Fibroblast of mammary gland (primary cell): Measurements from ENCODE around the gene SLC6A17.

Experiments used
- DNase-seq: peaks from one replicate; pipeline ENCODE4 v3.0.0-alpha.2; 2010; ENCODE audit warnings: low read depth
- H3K4me3 ChIP-seq: 2 replicates; pipeline ENCODE4 v1.5.1; 2011; ENCODE audit warnings: low read depth, mild to moderate bottlenecking, low read length, moderate library complexity; ENCODE audit not compliant: control insufficient read depth
- TF ChIP-seq, protein P1 (sequence below): conservative IDR thresholded peaks from 2 replicates; pipeline ENCODE4 v1.5.1; 2011; ENCODE audit warnings: low read depth, low read length, inconsistent platforms; ENCODE audit not compliant: control insufficient read depth, insufficient read depth

SLC6A17 gene

DNA sequence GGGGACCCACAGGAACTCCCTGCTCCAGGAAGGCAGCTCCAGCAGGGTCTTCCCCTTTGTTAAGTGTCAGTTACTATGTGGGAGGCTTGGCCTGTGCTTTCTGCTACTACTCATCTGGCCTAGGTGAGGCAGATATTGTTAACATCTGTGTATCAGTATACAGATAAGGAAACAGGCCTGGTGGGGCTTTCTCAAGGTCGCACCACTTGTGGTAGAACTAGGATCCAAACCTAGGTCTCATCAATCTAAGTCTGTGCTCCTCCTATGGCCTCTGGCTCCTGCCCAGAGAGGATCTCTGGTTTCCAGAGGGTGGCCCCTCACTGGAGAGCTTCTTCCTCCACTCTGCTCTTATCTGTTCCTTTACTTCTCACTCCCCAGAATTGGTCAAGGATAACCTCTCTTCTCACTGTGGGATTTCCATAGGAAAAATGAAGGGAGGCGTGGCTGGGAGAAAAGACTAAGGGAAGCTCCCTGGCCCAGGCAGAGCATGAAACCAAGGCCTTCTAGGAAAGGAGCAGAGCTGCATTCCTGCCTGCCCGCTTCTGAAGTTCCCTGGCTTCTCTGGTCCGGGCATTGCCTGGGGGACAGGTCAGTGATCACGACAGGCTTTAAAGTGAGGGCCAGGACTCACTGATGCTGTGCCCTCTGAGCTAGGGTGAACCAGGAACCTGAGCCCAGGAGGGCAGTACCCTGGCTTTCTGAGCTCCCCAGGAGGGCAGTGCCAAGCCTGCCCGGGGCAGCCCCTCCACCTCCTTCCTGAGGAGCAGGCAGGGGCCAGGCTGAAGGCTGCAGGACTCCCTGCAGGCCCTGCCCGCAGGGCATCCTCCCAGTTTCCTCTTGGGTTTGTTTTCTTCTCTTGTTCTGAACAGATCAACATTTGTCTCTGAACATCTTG, 65.6 kb downstream of the SLC6A17 start:
- H3K4me3 ChIP-seq, result no peak overlapping the region
- DNase-seq, result no peak
- TF ChIP-seq, protein P1, sequence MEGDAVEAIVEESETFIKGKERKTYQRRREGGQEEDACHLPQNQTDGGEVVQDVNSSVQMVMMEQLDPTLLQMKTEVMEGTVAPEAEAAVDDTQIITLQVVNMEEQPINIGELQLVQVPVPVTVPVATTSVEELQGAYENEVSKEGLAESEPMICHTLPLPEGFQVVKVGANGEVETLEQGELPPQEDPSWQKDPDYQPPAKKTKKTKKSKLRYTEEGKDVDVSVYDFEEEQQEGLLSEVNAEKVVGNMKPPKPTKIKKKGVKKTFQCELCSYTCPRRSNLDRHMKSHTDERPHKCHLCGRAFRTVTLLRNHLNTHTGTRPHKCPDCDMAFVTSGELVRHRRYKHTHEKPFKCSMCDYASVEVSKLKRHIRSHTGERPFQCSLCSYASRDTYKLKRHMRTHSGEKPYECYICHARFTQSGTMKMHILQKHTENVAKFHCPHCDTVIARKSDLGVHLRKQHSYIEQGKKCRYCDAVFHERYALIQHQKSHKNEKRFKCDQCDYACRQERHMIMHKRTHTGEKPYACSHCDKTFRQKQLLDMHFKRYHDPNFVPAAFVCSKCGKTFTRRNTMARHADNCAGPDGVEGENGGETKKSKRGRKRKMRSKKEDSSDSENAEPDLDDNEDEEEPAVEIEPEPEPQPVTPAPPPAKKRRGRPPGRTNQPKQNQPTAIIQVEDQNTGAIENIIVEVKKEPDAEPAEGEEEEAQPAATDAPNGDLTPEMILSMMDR, result no peak

DNA sequence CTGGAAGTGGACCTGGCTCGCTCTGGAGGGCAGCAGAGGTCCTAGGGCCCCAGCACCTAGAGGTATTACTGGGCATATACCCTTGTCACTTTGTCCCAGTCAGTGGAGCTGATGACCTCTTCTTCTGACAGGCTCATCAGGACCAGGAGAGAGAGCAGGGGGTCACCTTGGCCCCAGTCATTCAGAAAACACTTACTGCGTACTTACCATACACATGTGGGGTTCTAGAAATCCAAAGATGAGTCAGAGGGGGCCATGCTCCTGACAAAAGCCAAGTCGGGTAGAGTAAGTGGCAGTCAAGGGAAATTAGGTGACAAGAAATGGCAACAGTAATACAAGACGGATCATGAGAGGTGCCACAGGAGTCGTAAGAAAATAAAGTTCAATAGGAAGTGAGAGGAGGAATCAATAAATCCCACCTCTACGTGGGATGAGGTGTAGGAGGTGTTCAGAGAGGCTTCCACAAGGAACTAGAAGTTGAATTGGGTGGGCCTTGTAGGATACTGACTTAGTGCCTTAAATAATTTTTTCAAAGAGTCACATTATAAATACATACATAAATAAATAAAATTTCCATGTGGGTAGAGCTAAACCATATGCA, 66.7 kb downstream of the SLC6A17 start:
- no peak for DNase-seq
- TF ChIP-seq, protein P1, result no peak
- H3K4me3 ChIP-seq, result no peak overlapping the region

DNA sequence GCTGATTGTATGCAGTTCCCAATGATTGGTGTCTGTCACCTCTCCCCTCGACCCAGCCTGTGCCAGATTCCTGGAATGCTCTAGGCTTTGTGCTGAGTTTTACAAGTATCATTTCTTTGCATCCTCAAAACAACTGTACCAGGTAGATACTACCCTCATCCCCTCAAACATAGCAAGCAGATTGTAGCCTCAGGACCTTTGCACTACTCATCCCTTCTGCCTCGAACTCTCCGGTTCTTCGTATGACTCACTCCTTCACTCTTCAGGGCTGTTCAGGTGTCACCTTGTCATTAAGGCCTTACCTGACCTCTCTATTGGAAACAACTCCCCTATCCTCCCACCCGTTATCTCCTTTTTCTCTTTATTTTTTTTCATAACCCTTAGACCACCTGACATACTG, 67.8 kb downstream of the SLC6A17 start:
- TF ChIP-seq, protein P1, result no peak
- no peak for DNase-seq
- no peak overlapping the region for H3K4me3 ChIP-seq

DNA sequence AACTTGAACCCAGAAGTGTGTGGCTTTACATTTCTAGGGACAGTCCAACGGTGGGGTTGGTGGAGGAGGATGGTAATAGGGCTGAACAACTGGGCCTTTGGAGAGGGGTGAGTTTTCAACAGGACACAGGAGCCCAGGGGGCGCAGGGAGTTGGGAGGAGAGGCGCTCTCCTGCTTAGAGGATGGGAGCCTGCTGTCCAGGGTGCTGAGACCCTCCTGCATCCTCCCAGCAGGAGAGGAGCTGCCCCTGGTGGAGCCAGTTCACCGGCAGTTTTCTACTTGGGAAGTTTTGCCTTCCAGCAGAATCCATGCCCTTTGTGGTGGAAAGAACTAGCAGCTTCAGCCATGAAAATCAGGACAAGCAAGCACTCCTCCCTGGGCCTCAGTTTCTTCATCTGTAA, 68.4 kb downstream of the SLC6A17 start:
- H3K4me3 ChIP-seq, result no peak overlapping the region
- no peak for DNase-seq
- TF ChIP-seq, protein P1, result no peak

DNA sequence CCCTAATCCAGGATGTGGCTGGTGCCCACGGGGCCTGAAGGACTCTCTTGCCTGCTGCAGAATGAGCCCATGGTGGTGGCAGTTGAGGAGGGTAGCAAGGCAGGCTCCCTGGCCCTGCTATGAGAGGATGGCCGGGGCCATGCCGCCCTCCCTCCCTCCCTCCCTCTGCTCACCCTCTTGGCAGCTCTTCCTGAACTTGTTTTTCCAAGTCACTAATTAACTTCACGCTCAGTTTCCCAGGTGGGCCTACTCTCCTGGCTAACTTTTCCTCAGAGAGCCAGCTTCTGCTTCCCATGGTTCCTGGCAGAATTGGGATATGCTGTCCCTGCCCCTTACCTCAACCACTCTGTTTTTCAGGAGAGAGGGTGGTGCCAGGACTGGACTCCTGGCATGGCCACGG, 70.0 kb downstream of the SLC6A17 start:
- no peak for DNase-seq
- no peak overlapping the region for H3K4me3 ChIP-seq
- TF ChIP-seq, protein P1, result no peak

GRCh38 chr1:110221119-110221518, 70.8 kb downstream of the SLC6A17 start:
- no peak overlapping the region for H3K4me3 ChIP-seq
- TF ChIP-seq, protein P1, result no peak
- DNase-seq, result no peak
